GM12878 (cell line): Measurements from ENCODE around the gene SHANK3. TPM values are rescaled to one million over a fixed set of nuclear protein-coding genes. Genes with fewer than 3 reads are reported as not detected.

ENCODE experiments used
- ATAC-seq: fragments of 200-7000 bp; cut with Tn5 transposase; 3 replicates; pipeline ENCODE4 v1.9.1; 2020; ENCODE audit warnings: mild to moderate bottlenecking, moderate library complexity
- BruUV-seq: library from RNA; stranded (reverse); fragments of 400-500 nt; replicated peaks from 2 replicates; lab custom pipeline; 2021; lab: Mats Ljungman, UMichigan
- CTCF ChIA-PET: fragments of 300-600 bp; sonication (Branson Sonifier 250); formaldehyde crosslinking; extraction: SDS; loops from one replicate; lab custom pipeline; 2021; ENCODE audit warnings: inconsistent platforms; lab: Yijun Ruan, JAX
- POLR2A ChIA-PET: fragments of 350-600 bp; formaldehyde crosslinking; extraction: SDS; loops from one replicate; lab custom pipeline; 2021; ENCODE audit warnings: inconsistent platforms; lab: Charles Lee
- RAD21 ChIA-PET: fragments of 300-600 bp; sonication (Branson Sonifier 250); formaldehyde crosslinking; loops from one replicate; lab custom pipeline; 2023; ENCODE audit warnings: antibody characterized with exemption; ENCODE audit not compliant: unreplicated experiment; lab: Charles Lee
- SMC1A ChIA-PET: fragments of 300-600 bp; sonication (Branson Sonifier 250); formaldehyde crosslinking; loops from one replicate; lab custom pipeline; 2023; ENCODE audit not compliant: unreplicated experiment, uncharacterized antibody; lab: Charles Lee
- DNase-seq: peaks from one replicate; pipeline ENCODE4 v3.0.0-alpha.2; 2011; ENCODE audit warnings: low read depth, low spot score
- FAIRE-seq: peaks from 3 replicates; lab custom pipeline; 2011; peaks lifted over from hg19 to GRCh38; lab: Jason Lieb, UNC
- H2AFZ ChIP-seq: 2 replicates; pipeline ENCODE4 v1.6.0; 2011; ENCODE audit warnings: low read depth, low read length, control low read depth; ENCODE audit not compliant: control insufficient read depth
- H3K27ac ChIP-seq: 2 replicates; pipeline ENCODE4 v1.5.1; 2011; ENCODE audit warnings: control low read depth; ENCODE audit not compliant: control insufficient read depth, insufficient read depth
- H3K27me3 ChIP-seq, 2 experiments: replicated peaks in 1 of 2; 2 replicates each; pipeline versions ENCODE4 v1.6.0 to v1.6.1; 2011; ENCODE audit warnings: low read length in 1 of 2; ENCODE audit not compliant: control insufficient read depth in 2 of 2, insufficient read depth in 2 of 2
- H3K36me3 ChIP-seq, 2 experiments: 2 replicates each; pipeline ENCODE4 v1.5.1; 2011; ENCODE audit warnings: low read length in 1 of 2; ENCODE audit not compliant: control insufficient read depth in 2 of 2, insufficient read depth in 2 of 2
- H3K4me1 ChIP-seq: 2 replicates; pipeline ENCODE4 v1.6.1; 2011; ENCODE audit warnings: mild to moderate bottlenecking, low read length, moderate library complexity, mixed read lengths; ENCODE audit not compliant: control insufficient read depth, insufficient read depth
- H3K4me2 ChIP-seq: 2 replicates; pipeline ENCODE4 v1.6.0; 2011; ENCODE audit warnings: control low read depth; ENCODE audit not compliant: control insufficient read depth, insufficient read depth
- H3K4me3 ChIP-seq: fragments of 200-600 bp; sonication (generic); 2 replicates; pipeline ENCODE4 v1.5.1; 2016
- H3K79me2 ChIP-seq: 2 replicates; pipeline ENCODE4 v1.6.0; 2011; ENCODE audit warnings: low read length; ENCODE audit not compliant: control insufficient read depth, insufficient read depth
- H3K9ac ChIP-seq: 2 replicates; pipeline ENCODE4 v1.8.0; 2011; ENCODE audit warnings: low read length, control low read depth, mixed read lengths; ENCODE audit not compliant: control insufficient read depth, insufficient read depth
- H3K9me3 ChIP-seq: replicated peaks from 3 replicates; pipeline ENCODE4 v1.5.1; 2011; ENCODE audit warnings: mild to moderate bottlenecking, low read length; ENCODE audit not compliant: control insufficient read depth, insufficient read depth
- H4K20me1 ChIP-seq: 2 replicates; pipeline ENCODE4 v1.6.0; 2011; ENCODE audit not compliant: control insufficient read depth, insufficient read depth
- ATF7 ChIP-seq: fragments of 450-650 bp; IDR thresholded peaks from 2 replicates; pipeline ENCODE4 v1.6.1; 2016; ENCODE audit warnings: low read depth, mild to moderate bottlenecking
- CHD1 ChIP-seq: IDR thresholded peaks from 2 replicates; pipeline ENCODE4 v1.6.1; 2012; ENCODE audit warnings: low read depth, low read length, improper control_type of control experiment
- NFYA ChIP-seq: IDR thresholded peaks from 2 replicates; pipeline ENCODE4 v1.6.1; 2011; ENCODE audit warnings: low read depth, mild to moderate bottlenecking, low read length, improper control_type of control experiment, borderline replicate concordance
- NR2F1 ChIP-seq: fragments of 450-650 bp; conservative IDR thresholded peaks from 2 replicates; pipeline ENCODE4 v1.6.1; 2017; ENCODE audit warnings: mild to moderate bottlenecking
- RCOR1 ChIP-seq: conservative IDR thresholded peaks from 2 replicates; pipeline ENCODE4 v1.6.1; 2012; ENCODE audit warnings: low read depth, low read length, improper control_type of control experiment
- SREBF2 ChIP-seq: IDR thresholded peaks from 2 replicates; pipeline ENCODE4 v1.6.1; 2012; ENCODE audit warnings: mild to moderate bottlenecking, low read length
- STAT1 ChIP-seq: fragments of 450-650 bp; conservative IDR thresholded peaks from 2 replicates; pipeline ENCODE4 v1.6.1; 2014; ENCODE audit warnings: antibody characterized with exemption, mild to moderate bottlenecking
- YBX1 ChIP-seq: fragments of 450-650 bp; IDR thresholded peaks from 2 replicates; pipeline ENCODE4 v1.6.1; 2016; ENCODE audit warnings: antibody characterized with exemption
- WGBS: methylation state at CpG from one replicate; pipeline ENCODE4 v1.1.6; 2016; ENCODE audit warnings: low lambda C conversion rate; ENCODE audit not compliant: insufficient replicate concordance, insufficient coverage; ENCODE audit errors: missing lambda C conversion rate; 5-methylcytosine and 5-hydroxymethylcytosine counted together
- in situ Hi-C: fragments of 300-500 bp; cut with MboI; formaldehyde crosslinking; loops from 9 replicates; pipeline ENCODE4 v1.14.3; 2018; ENCODE audit warnings: mixed read lengths
- intact Hi-C: fragments of 100-400 bp; cut with micrococcal nuclease; formaldehyde crosslinking; loops from one replicate; pipeline ENCODE4 v1.14.2; 2022; ENCODE audit not compliant: unreplicated experiment
- polyA plus RNA-seq, 11 experiments: library from polyadenylated mRNA; depleted of rRNA in 4 of 11; unstranded in 6 of 11; stranded (reverse) in 5 of 11; fragments of >200 nt; fragmentation: Nextera tagmentation in 4 of 11; fragmentation: Illumina TruSeq in 1 of 11; extraction: Ambion mirVana in 4 of 11; extraction: Trizol in 1 of 11; gene quantifications; 1 replicate in 1 of 11; 2 replicates in 10 of 11; pipeline versions ENCODE4 v1.2.1 to v1.2.3, GENCODE V29; 2011 to 2016; ENCODE audit warnings: inconsistent platforms in 2 of 11, missing spikeins in 2 of 11, low read depth in 1 of 11
- total RNA-seq, 4 experiments: library from RNA; depleted of rRNA in 3 of 4; stranded (reverse); fragments of >200 nt in 3 of 4; fragmentation: Illumina TruSeq in 1 of 4; extraction: Trizol in 1 of 4; gene quantifications; 2 replicates each; pipeline versions ENCODE4 v1.2.1 to v1.2.3, GENCODE V29; 2013 to 2021
- TF ChIP-seq, protein P1 (sequence below): IDR thresholded peaks from 2 replicates; pipeline ENCODE4 v1.6.1; 2012; ENCODE audit warnings: low read depth, low read length, improper control_type of control experiment

Gene SHANK3
- total and polyA plus RNA-seq, 10 of the 15 experiments (the other 5 are each of a cell fraction or from before 2014, with no cell fraction given) = under 0.01 to 0.10 (median 0.05) TPM; not detected in 6

DNA sequence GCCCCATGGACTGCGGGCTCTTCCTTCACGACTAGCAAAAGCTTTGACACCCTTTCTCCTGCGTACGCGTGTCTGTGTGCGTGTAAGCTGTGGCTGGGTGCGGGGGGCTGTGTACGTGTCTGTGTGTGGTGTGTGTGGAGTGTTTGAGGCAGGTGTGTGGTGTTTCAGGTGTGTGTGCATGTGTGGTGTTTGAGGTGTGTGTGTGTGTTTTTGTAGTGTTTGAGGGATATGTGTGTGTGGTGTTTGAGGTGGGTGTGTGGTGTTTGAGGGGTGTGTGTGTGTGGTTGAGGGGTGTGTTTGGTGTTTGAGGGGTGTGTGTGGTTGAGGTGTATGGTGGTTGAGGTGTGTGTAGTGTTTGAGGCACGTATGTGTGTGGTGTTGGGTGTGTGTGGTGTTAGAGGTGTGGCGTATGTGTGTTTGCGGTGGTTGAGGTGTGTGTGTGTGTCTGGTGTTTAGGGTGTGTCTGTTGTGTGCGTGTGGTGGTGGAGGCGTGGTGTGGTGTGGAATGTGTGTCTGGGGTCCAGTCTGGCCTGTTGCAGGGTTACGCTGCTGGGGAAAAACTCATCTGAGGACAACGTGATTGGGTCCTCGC lies 44.0 kb upstream of the SHANK3 start (continued):
- TF ChIP-seq ATF7 = 0 out of 2 replicates have a peak, but pooled peaks have one; percentile 17

- BruUV-seq = no TSS peak
- POLR2A ChIA-PET = no interaction called here
Measured at GRCh38 chr22:50630376-50630775, 42.2 kb upstream of the SHANK3 start.

More at GRCh38 chr22:50630376-50630775, 42.2 kb upstream of the SHANK3 start:
- H2AFZ ChIP-seq = no peak overlapping the region
- H3K36me3 ChIP-seq = no peaks in the 10 kb centered on the region; a peak in 1 of 4 replicates
- in situ Hi-C loops (no loop called here), intact Hi-C loops (no loop called here)
- no peak overlapping the region for H3K27ac ChIP-seq
- FAIRE-seq (no peak), DNase-seq (no peak), ATAC-seq (no peak)
- no peaks in the 10 kb centered on the region; a peak in 1 of 4 replicates for H3K27me3 ChIP-seq
- WGBS = 88% methylated on average over 5 of the region's 5 CpGs
- no peaks in the 10 kb centered on the region for H3K9me3 ChIP-seq
- no peaks in the 10 kb centered on the region for H4K20me1 ChIP-seq
- CTCF ChIA-PET = interaction anchor here (1.4 to 2.0 kb wide), 2 partner anchors 9 to 62 kb away, joined by 4 to 9 read pairs; no protein-coding TSS in a partner anchor
- RAD21 ChIA-PET = no interaction called here
- no peak overlapping the region for H3K9ac ChIP-seq
- TF ChIP-seq SREBF2 (no peak), NFYA (no peak), RCOR1 (no peak), STAT1 (no peak), CHD1 (no peak), NR2F1 (no peak), YBX1 (no peak)
- TF ChIP-seq, protein P1, sequence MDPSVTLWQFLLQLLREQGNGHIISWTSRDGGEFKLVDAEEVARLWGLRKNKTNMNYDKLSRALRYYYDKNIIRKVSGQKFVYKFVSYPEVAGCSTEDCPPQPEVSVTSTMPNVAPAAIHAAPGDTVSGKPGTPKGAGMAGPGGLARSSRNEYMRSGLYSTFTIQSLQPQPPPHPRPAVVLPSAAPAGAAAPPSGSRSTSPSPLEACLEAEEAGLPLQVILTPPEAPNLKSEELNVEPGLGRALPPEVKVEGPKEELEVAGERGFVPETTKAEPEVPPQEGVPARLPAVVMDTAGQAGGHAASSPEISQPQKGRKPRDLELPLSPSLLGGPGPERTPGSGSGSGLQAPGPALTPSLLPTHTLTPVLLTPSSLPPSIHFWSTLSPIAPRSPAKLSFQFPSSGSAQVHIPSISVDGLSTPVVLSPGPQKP = no peak
- H3K79me2 ChIP-seq = peaks cover 11% of the 10 kb centered on the region
- SMC1A ChIA-PET = no interaction called here
- H3K4me3 ChIP-seq = no peak overlapping the region
- no peak overlapping the region for H3K4me2 ChIP-seq
- H3K4me1 ChIP-seq = peaks cover 5% of the 10 kb centered on the region
